GM12864 (cell line): ENCODE results near the gene PBRM1.
A peak's percentile ranks its signal among the peaks of the same experiment; 100 is the strongest.

Experiments
- DNase-seq: peaks from one replicate; pipeline ENCODE4 v3.0.0-alpha.2; 2011; ENCODE audit warnings: low read depth
- H3K4me3 ChIP-seq: 2 replicates; pipeline ENCODE4 v1.5.1; 2011; ENCODE audit warnings: mild to moderate bottlenecking, low read depth, low read length, control low read depth
- CTCF ChIP-seq: IDR thresholded peaks from 2 replicates; pipeline ENCODE4 v1.5.1; 2011; ENCODE audit warnings: low read depth, mild to moderate bottlenecking, moderate library complexity, low read length, control low read depth, inconsistent platforms; ENCODE audit errors: missing control alignments

Gene PBRM1

GRCh38 chr3:52547143-52547542, 138.6 kb downstream of the PBRM1 start:
- no peak for TF ChIP-seq CTCF
- no peak overlapping the region for H3K4me3 ChIP-seq
- no peak for DNase-seq

- no peak for DNase-seq
- no peak overlapping the region for H3K4me3 ChIP-seq
- no peak for TF ChIP-seq CTCF
Measured at GRCh38 chr3:52546111-52546901, 139.4 kb downstream of the PBRM1 start.

- H3K4me3 ChIP-seq = no peak overlapping the region
- no peak for TF ChIP-seq CTCF
- DNase-seq = no peak
Measured at GRCh38 chr3:52544937-52545336, 140.8 kb downstream of the PBRM1 start.

- TF ChIP-seq CTCF = no peak
- no peak for DNase-seq
- no peak overlapping the region for H3K4me3 ChIP-seq
Measured at GRCh38 chr3:52541050-52541449, 144.7 kb downstream of the PBRM1 start.

GRCh38 chr3:52539010-52539653, 146.6 kb downstream of the PBRM1 start:
- no peak overlapping the region for H3K4me3 ChIP-seq
- no peak for TF ChIP-seq CTCF
- no peak for DNase-seq

- no peak for TF ChIP-seq CTCF
- peak overlapping the region; percentile 67 for H3K4me3 ChIP-seq
- DNase-seq = no peak
Measured at GRCh38 chr3:52537726-52538421, 147.8 kb downstream of the PBRM1 start.
